Activated gamma-delta T cell treated with Interleukin-2 at 50 U/mL for 16 hours (primary cell): Measurements from ENCODE around the gene NECTIN1.

Source experiments
- DNase-seq: peaks from one replicate; pipeline ENCODE4 v3.0.0-alpha.2; 2020

Gene NECTIN1

GRCh38 chr11:119755356-119756071 is 26.5 kb upstream of the NECTIN1 start:
- no peak for DNase-seq

GRCh38 chr11:119754656-119755355 is 25.8 kb upstream of the NECTIN1 start:
- DNase-seq, result no peak

- no peak for DNase-seq
Observed at GRCh38 chr11:119754199-119754598, 25.2 kb upstream of the NECTIN1 start.

GRCh38 chr11:119752946-119753345 is 23.9 kb upstream of the NECTIN1 start:
- no peak for DNase-seq

- DNase-seq, result no peak
Observed at GRCh38 chr11:119752345-119752871, 23.4 kb upstream of the NECTIN1 start.

GRCh38 chr11:119750056-119750455 is 21.1 kb upstream of the NECTIN1 start:
- DNase-seq, result no peak

GRCh38 chr11:119749006-119749565 is 20.1 kb upstream of the NECTIN1 start:
- DNase-seq, result no peak

GRCh38 chr11:119747868-119748660 is 19.1 kb upstream of the NECTIN1 start:
- no peak for DNase-seq

- DNase-seq, result no peak
Observed at GRCh38 chr11:119745776-119746535, 17.0 kb upstream of the NECTIN1 start.

GRCh38 chr11:119745112-119745511 is 16.1 kb upstream of the NECTIN1 start:
- no peak for DNase-seq

- DNase-seq, result no peak
Observed at GRCh38 chr11:119744577-119744976, 15.6 kb upstream of the NECTIN1 start.

GRCh38 chr11:119743006-119743405 is 14.0 kb upstream of the NECTIN1 start:
- DNase-seq, result no peak

GRCh38 chr11:119742263-119742861 is 13.4 kb upstream of the NECTIN1 start:
- DNase-seq, result no peak

- DNase-seq, result peak; percentile 53
Observed at GRCh38 chr11:119741369-119742262, 12.6 kb upstream of the NECTIN1 start.

- no peak for DNase-seq
Observed at GRCh38 chr11:119739975-119740374, 11.0 kb upstream of the NECTIN1 start.

GRCh38 chr11:119739021-119739703 is 10.2 kb upstream of the NECTIN1 start:
- DNase-seq, result no peak

GRCh38 chr11:119738059-119738439 is 9.0 kb upstream of the NECTIN1 start:
- no peak for DNase-seq

GRCh38 chr11:119737366-119738058 is 8.5 kb upstream of the NECTIN1 start:
- DNase-seq, result no peak

GRCh38 chr11:119734788-119735187 is 5.8 kb upstream of the NECTIN1 start:
- no peak for DNase-seq
